Sigmoid colon (tissue), 7 donors: Measurements from ENCODE around the gene AP1G1. TPM values are rescaled to one million over a fixed set of nuclear protein-coding genes. Genes with fewer than 3 reads are reported as not detected.

Experiments used
- DNase-seq: peaks from one replicate; pipeline ENCODE4 v3.0.0-alpha.2; 2019
- H3K27ac ChIP-seq, 4 donors: fragments of 200-600 bp; sonication (generic); one replicate each; pipeline ENCODE4 v1.5.1; 2016 to 2019; ENCODE audit warnings: mild to moderate bottlenecking in 1 of 4
- H3K27me3 ChIP-seq, 3 donors: fragments of 200-600 bp; sonication (generic); one replicate each; pipeline ENCODE4 v1.5.1; 2019; ENCODE audit warnings: mild to moderate bottlenecking in 1 of 3
- H3K36me3 ChIP-seq, 4 donors: fragments of 200-600 bp; sonication (generic); one replicate each; pipeline ENCODE4 v1.5.1; 2016 to 2019
- H3K4me1 ChIP-seq, 4 donors: fragments of 200-600 bp; sonication (generic); one replicate each; pipeline ENCODE4 v1.5.1; 2017 to 2019
- H3K4me3 ChIP-seq, 4 donors: fragments of 200-600 bp; sonication (generic); one replicate each; pipeline ENCODE4 v1.5.1; 2017 to 2019; ENCODE audit warnings: mild to moderate bottlenecking in 2 of 4, moderate library complexity in 1 of 4
- H3K9me3 ChIP-seq, 4 donors: fragments of 200-600 bp in 3 of 4; sonication (generic) in 3 of 4; one replicate each; pipeline versions ENCODE4 v1.5.1 to v1.6.1; 2013 to 2019
- CTCF ChIP-seq, 4 experiments: fragments of 450-650 bp in 3 of 4; fragments of 200-600 bp in 1 of 4; IDR thresholded peaks; one replicate each; pipeline ENCODE4 v1.5.1; 2016 to 2019; ENCODE audit warnings: antibody characterized with exemption in 4 of 4, mild to moderate bottlenecking in 3 of 4, moderate library complexity in 2 of 4
- EP300 ChIP-seq, 4 donors: sonication (generic); formaldehyde crosslinking; IDR thresholded peaks; one replicate each; pipeline ENCODE4 v1.6.1; 2017; ENCODE audit warnings: antibody characterized with exemption in 4 of 4
- POLR2A ChIP-seq, 2 donors: fragments of 450-650 bp; IDR thresholded peaks; one replicate each; pipeline ENCODE4 v1.6.1; 2016; ENCODE audit warnings: antibody characterized with exemption in 2 of 2, mild to moderate bottlenecking in 2 of 2, moderate library complexity in 2 of 2
- POLR2AphosphoS5 ChIP-seq, 4 donors: sonication (generic); formaldehyde crosslinking; IDR thresholded peaks; one replicate each; pipeline ENCODE4 v1.6.1; 2017; ENCODE audit warnings: antibody characterized with exemption in 4 of 4
- WGBS, 2 donors: extraction: QIAGEN DNeasy Blood & Tissue Kit; methylation state at CpG; one replicate each; pipeline ENCODE4 v1.1.7; 2013; 5-methylcytosine and 5-hydroxymethylcytosine counted together
- intact Hi-C: fragments of 100-400 bp; cut with DNase I; formaldehyde crosslinking; loops from one replicate; pipeline ENCODE4 v1.15.1; 2023
- polyA plus RNA-seq, 3 donors: library from polyadenylated mRNA; stranded (reverse); fragments of 200-250 nt; gene quantifications; one replicate each; pipeline ENCODE4 v1.2.3, GENCODE V29; 2013
- total RNA-seq, 4 donors: library from RNA; depleted of rRNA; stranded (reverse); fragments of >200 nt; gene quantifications; one replicate each; pipeline ENCODE4 v1.1.0, GENCODE V29; 2016
- donor health status: healthy with polysubstance abuse.
- donor health status: Bipolar disorder and iron deficiency.
- donor health status: healthy.

Gene AP1G1
- total and polyA plus RNA-seq, 7 donors = 12.6 to 57.3 (median 34.9) TPM

DNA sequence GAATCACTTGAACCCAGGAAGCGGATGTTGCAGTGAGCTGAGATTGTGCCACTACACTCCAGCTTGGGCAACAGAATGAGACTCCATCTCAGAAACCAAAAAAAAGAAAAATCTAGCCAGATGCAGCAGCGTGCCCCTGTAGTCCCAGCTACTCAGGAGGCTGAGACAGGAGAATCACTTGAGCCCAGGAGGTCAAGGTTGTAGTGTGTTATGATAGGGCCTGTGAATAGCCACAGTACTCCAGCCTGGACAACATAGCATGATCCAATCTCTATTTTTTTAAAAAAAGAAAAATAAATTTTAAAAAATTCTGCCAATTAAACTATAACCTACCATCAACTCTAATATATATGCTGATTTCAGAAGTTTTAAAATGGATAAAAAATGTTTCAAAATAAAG lies 99.9 kb downstream of the AP1G1 start:
- Histone ChIP-seq H3K4me1 (peaks cover 0 to 4% (median 2%) of the 10 kb centered on the region in 4 donors), H3K9me3 (no peaks in the 10 kb centered on the region), H3K27ac (no peak overlapping the region), H3K36me3 (peaks cover 0 to 4% (median 0%) of the 10 kb centered on the region in 4 donors), H3K4me3 (no peak overlapping the region), H3K27me3 (no peaks in the 10 kb centered on the region)
- 92 to 97% methylated on average over 2 of the region's 2 CpGs for WGBS, 2 donors
- no peak for DNase-seq
- intact Hi-C loops = no loop called here
- TF ChIP-seq CTCF (IDR thresholded peaks at IDR 0.05) (no peak), POLR2A (IDR thresholded peaks at IDR 0.05) (no peak), EP300 (IDR thresholded peaks at IDR 0.05) (no peak), POLR2AphosphoS5 (IDR thresholded peaks at IDR 0.05) (no peak)

- Histone ChIP-seq H3K27ac (no peak overlapping the region), H3K4me1 (peaks cover 0 to 4% (median 2%) of the 10 kb centered on the region in 4 donors), H3K4me3 (no peak overlapping the region), H3K36me3 (peaks cover 0 to 3% (median 0%) of the 10 kb centered on the region in 4 donors), H3K27me3 (no peaks in the 10 kb centered on the region), H3K9me3 (no peaks in the 10 kb centered on the region)
- intact Hi-C loops = no loop called here
- 95 to 98% methylated on average over 7 of the region's 7 CpGs for WGBS, 2 donors
- TF ChIP-seq CTCF (IDR thresholded peaks at IDR 0.05) = no peak
- TF ChIP-seq POLR2A (IDR thresholded peaks at IDR 0.05) = no peak
- no peak for TF ChIP-seq POLR2AphosphoS5 (IDR thresholded peaks at IDR 0.05)
- no peak for TF ChIP-seq EP300 (IDR thresholded peaks at IDR 0.05)
- no peak for DNase-seq
Measured at GRCh38 chr16:71707199-71707598, 101.4 kb downstream of the AP1G1 start.

DNA sequence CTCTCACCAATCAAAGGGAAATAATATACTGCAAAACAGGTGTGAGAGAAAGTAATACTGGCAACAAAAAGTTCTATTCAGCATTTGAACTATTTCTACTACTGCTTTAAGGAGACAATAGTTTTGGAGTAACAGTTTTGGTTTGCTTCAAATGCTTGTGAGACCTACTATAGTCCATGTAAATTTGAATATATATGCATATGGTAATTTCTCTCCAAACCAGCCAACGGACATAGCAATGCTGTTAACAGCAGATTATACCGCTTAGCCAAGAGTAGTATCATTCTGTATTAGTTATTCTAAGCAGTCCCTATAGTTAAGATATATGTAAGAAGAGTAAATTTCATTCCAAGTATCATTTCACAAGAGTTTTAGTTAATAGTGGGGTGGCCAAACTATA lies 102.6 kb downstream of the AP1G1 start:
- Histone ChIP-seq H3K4me3 (no peak overlapping the region), H3K36me3 (peaks cover 0 to 8% (median 0%) of the 10 kb centered on the region in 4 donors), H3K27me3 (no peaks in the 10 kb centered on the region), H3K27ac (no peak overlapping the region), H3K4me1 (peaks cover 0 to 4% (median 0%) of the 10 kb centered on the region in 4 donors), H3K9me3 (no peaks in the 10 kb centered on the region)
- intact Hi-C loops = no loop called here
- DNase-seq = no peak
- no peak for TF ChIP-seq EP300 (IDR thresholded peaks at IDR 0.05)
- TF ChIP-seq CTCF (IDR thresholded peaks at IDR 0.05) = no peak
- TF ChIP-seq POLR2AphosphoS5 (IDR thresholded peaks at IDR 0.05) = no peak
- no peak for TF ChIP-seq POLR2A (IDR thresholded peaks at IDR 0.05)
- 95% methylated on average over 2 of the region's 2 CpGs for WGBS, 2 donors

GRCh38 chr16:71703333-71703732 lies 105.3 kb downstream of the AP1G1 start:
- no peak for TF ChIP-seq CTCF (IDR thresholded peaks at IDR 0.05)
- no peak for TF ChIP-seq EP300 (IDR thresholded peaks at IDR 0.05)
- TF ChIP-seq POLR2A (IDR thresholded peaks at IDR 0.05) = no peak
- TF ChIP-seq POLR2AphosphoS5 (IDR thresholded peaks at IDR 0.05) = no peak
- peaks cover 0 to 30% (median 3%) of the 10 kb centered on the region in 4 donors for H3K36me3 ChIP-seq
- no peaks in the 10 kb centered on the region for H3K9me3 ChIP-seq
- no peaks in the 10 kb centered on the region for H3K4me1 ChIP-seq
- no peak overlapping the region for H3K4me3 ChIP-seq
- DNase-seq = no peak
- 72 to 84% methylated on average over 1 of the region's 1 CpG for WGBS, 2 donors
- intact Hi-C loops = no loop called here
- no peaks in the 10 kb centered on the region for H3K27me3 ChIP-seq
- H3K27ac ChIP-seq = no peak overlapping the region

DNA sequence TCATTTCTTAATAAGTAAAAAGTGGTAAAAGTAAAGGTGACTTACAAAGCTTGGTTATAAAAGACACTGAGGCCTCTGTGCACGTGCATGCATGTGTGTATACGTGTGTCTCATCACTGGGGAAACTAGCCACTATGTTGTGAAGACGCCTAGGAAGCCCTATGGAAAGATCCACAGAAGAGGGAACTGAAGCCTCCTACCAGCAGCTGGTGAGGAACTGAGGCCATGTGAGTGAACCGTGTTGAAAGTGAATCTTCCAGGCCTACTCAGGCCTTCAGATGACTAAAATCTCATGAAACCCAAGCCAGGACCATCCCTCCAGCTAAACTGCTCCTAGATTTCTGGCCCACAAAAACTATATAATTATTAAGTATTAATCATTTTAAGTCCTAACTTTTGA lies 107.8 kb downstream of the AP1G1 start:
- DNase-seq = no peak
- 85 to 90% methylated on average over 4 of the region's 4 CpGs for WGBS, 2 donors
- Histone ChIP-seq H3K27me3 (no peaks in the 10 kb centered on the region), H3K4me1 (no peaks in the 10 kb centered on the region), H3K27ac (no peak overlapping the region), H3K9me3 (no peaks in the 10 kb centered on the region), H3K36me3 (peaks cover 0 to 33% (median 3%) of the 10 kb centered on the region in 4 donors), H3K4me3 (no peak overlapping the region)
- no peak for TF ChIP-seq POLR2A (IDR thresholded peaks at IDR 0.05)
- intact Hi-C loops = no loop called here
